DOHH2 (cell line): ENCODE data around the gene MYO1D.

ENCODE experiments used
- H3F3A ChIP-seq: fragments of 200-600 bp; sonication (generic), shearing (Covaris generic); 2 replicates; pipeline ENCODE4 v1.6.0; 2016; ENCODE audit warnings: antibody characterized with exemption, mild to moderate bottlenecking; ENCODE audit not compliant: control insufficient read depth, insufficient read depth
- H3K27ac ChIP-seq: fragments of 200-600 bp; sonication (generic); 2 replicates; pipeline ENCODE4 v1.5.1; 2014; ENCODE audit warnings: low read depth, mild to moderate bottlenecking, low read length, moderate library complexity
- H3K27me3 ChIP-seq: fragments of 200-600 bp; sonication (generic); 2 replicates; pipeline ENCODE4 v1.6.1; 2014; ENCODE audit warnings: mild to moderate bottlenecking, low read length, mixed read lengths; ENCODE audit not compliant: control insufficient read depth
- H3K36me3 ChIP-seq: fragments of 200-600 bp; sonication (generic); 2 replicates; pipeline ENCODE4 v1.6.1; 2014; ENCODE audit warnings: mild to moderate bottlenecking, low read length, moderate library complexity, mixed read lengths; ENCODE audit not compliant: control insufficient read depth
- H3K4me1 ChIP-seq: fragments of 200-600 bp; sonication (generic); 2 replicates; pipeline ENCODE4 v1.6.1; 2014; ENCODE audit warnings: mild to moderate bottlenecking, low read length, mixed read lengths; ENCODE audit not compliant: control insufficient read depth
- H3K4me2 ChIP-seq: fragments of 200-600 bp; sonication (generic); 2 replicates; pipeline ENCODE4 v1.6.0; 2014; ENCODE audit warnings: mild to moderate bottlenecking, low read length, moderate library complexity
- H3K4me3 ChIP-seq: fragments of 200-600 bp; sonication (generic); 2 replicates; pipeline ENCODE4 v1.5.1; 2014; ENCODE audit warnings: mild to moderate bottlenecking, low read length, mixed read lengths
- H3K79me2 ChIP-seq: fragments of 200-600 bp; sonication (generic); 2 replicates; pipeline ENCODE4 v1.6.1; 2014; ENCODE audit warnings: mild to moderate bottlenecking, low read length, mixed read lengths; ENCODE audit not compliant: control insufficient read depth
- H3K9me2 ChIP-seq: fragments of 200-600 bp; sonication (generic); replicated peaks from 2 replicates; pipeline ENCODE4 v1.6.1; 2014; ENCODE audit warnings: mild to moderate bottlenecking, low read length, mixed read lengths; ENCODE audit not compliant: control insufficient read depth
- H3K9me3 ChIP-seq: fragments of 200-600 bp; sonication (generic); 2 replicates; pipeline ENCODE4 v1.6.1; 2014; ENCODE audit warnings: antibody characterized with exemption, low read length, mixed read lengths; ENCODE audit not compliant: control insufficient read depth, insufficient read depth
- H4K20me1 ChIP-seq: fragments of 200-600 bp; sonication (generic); 2 replicates; pipeline ENCODE4 v1.6.0; 2014; ENCODE audit warnings: low read depth, mild to moderate bottlenecking, antibody characterized with exemption, low read length, moderate library complexity; ENCODE audit not compliant: control insufficient read depth, insufficient read depth
- CTCF ChIP-seq: fragments of 200-600 bp; sonication (generic); IDR thresholded peaks from one replicate; pipeline ENCODE4 v1.5.1; 2014; ENCODE audit warnings: antibody characterized with exemption, mild to moderate bottlenecking, low read depth, low read length; ENCODE audit not compliant: poor library complexity, severe bottlenecking
- EZH2phosphoT487 ChIP-seq: fragments of 200-600 bp; sonication (generic); IDR thresholded peaks from 2 replicates; pipeline ENCODE4 v1.6.1; 2017; ENCODE audit warnings: borderline replicate concordance, mild to moderate bottlenecking, antibody characterized with exemption, low read length, moderate library complexity, mixed read lengths

Gene MYO1D

DNA sequence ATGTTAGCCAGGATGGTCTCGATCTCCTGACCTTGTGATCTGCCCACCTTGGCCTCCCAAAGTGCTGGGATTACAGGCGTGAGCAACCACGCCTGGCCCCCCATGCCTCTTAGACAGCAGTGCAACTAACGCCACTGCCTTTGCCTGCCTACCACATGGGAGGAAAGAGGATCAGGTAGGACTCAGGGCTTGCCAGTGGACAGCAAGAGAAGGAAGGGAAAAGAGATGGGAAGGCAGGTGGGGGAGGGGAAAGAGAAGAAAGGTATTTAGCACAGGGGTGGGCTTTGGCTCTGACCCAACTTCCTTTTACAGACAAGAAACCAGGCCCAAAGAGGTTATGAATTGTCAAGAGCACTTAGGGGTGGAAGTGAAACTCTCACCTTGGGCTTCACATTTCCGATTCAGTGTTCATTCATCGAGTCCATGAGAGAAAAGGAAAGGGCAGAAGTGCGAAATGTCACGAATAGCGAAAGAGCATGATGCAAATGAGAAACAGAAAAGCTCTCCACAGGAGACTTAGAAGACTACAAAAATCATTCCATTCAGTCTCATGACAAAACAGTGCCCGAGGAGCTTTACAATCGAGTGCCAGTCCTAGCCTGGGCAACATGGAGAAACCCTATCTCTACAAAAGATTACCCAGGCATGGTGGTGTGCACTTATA, 353.8 kb downstream of the MYO1D start:
- peak overlapping the region; percentile 91 for H3K27ac ChIP-seq
- peaks cover 11% of the 10 kb centered on the region for H3F3A ChIP-seq
- 0 out of 2 replicates have a peak, but pooled peaks cover 5% of the 10 kb centered on the region for H4K20me1 ChIP-seq
- TF ChIP-seq CTCF (no peak), EZH2phosphoT487 (no peak)
- peaks cover 65% of the 10 kb centered on the region for H3K4me1 ChIP-seq
- H3K9me2 ChIP-seq: no peaks in the 10 kb centered on the region
- peaks cover 67% of the 10 kb centered on the region for H3K27me3 ChIP-seq
- H3K4me3 ChIP-seq: peak overlapping the region; percentile 72
- H3K4me2 ChIP-seq: peak overlapping the region; percentile 92
- no peaks in the 10 kb centered on the region for H3K9me3 ChIP-seq
- H3K36me3 ChIP-seq: no peaks in the 10 kb centered on the region
- no peaks in the 10 kb centered on the region for H3K79me2 ChIP-seq

GRCh38 chr17:32520737-32521404, 356.1 kb downstream of the MYO1D start:
- Histone ChIP-seq H3K79me2 (no peaks in the 10 kb centered on the region), H4K20me1 (0 out of 2 replicates have a peak, but pooled peaks cover 5% of the 10 kb centered on the region), H3K27me3 (peaks cover 67% of the 10 kb centered on the region), H3K27ac (no peak overlapping the region), H3K4me3 (no peak overlapping the region), H3F3A (peaks cover 13% of the 10 kb centered on the region), H3K36me3 (no peaks in the 10 kb centered on the region), H3K9me2 (no peaks in the 10 kb centered on the region), H3K4me2 (0 out of 2 replicates have a peak overlapping the region, but pooled peaks have one; percentile 65), H3K9me3 (no peaks in the 10 kb centered on the region), H3K4me1 (peaks cover 83% of the 10 kb centered on the region)
- no peak for TF ChIP-seq CTCF
- TF ChIP-seq EZH2phosphoT487: no peak

- Histone ChIP-seq H3F3A (peaks cover 13% of the 10 kb centered on the region), H3K27me3 (peaks cover 66% of the 10 kb centered on the region), H4K20me1 (no peaks in the 10 kb centered on the region), H3K79me2 (no peaks in the 10 kb centered on the region), H3K36me3 (no peaks in the 10 kb centered on the region), H3K27ac (no peak overlapping the region), H3K9me2 (no peaks in the 10 kb centered on the region), H3K9me3 (no peaks in the 10 kb centered on the region), H3K4me3 (peak overlapping the region; percentile 56), H3K4me1 (peaks cover 87% of the 10 kb centered on the region), H3K4me2 (peak overlapping the region; percentile 65)
- TF ChIP-seq EZH2phosphoT487 (no peak), CTCF (no peak)
These were observed 356.7 kb downstream of the MYO1D start for GRCh38 chr17:32520104-32520701.
